K562 (cell line): Measurements from ENCODE around the gene IL2RG. TPM values are rescaled to one million over a fixed set of nuclear protein-coding genes. Genes with fewer than 3 reads are reported as not detected.

Source experiments
- ATAC-seq: fragments of 200-7000 bp; cut with Tn5 transposase; 3 replicates; pipeline ENCODE4 v1.9.1; 2020; ENCODE audit warnings: moderate library complexity
- BruUV-seq: library from RNA; stranded (reverse); fragments of 400-500 nt; replicated peaks from 2 replicates; lab custom pipeline; 2021; lab: Mats Ljungman, UMichigan
- CTCF ChIA-PET: fragments of 300-600 bp; formaldehyde crosslinking; extraction: SDS; loops from one replicate; lab custom pipeline; 2021; ENCODE audit warnings: low intra/inter-chr PET ratio; lab: Yijun Ruan, JAX
- POLR2A ChIA-PET: fragments of 300-600, 350-650 bp; sonication (Branson Sonifier 250); formaldehyde crosslinking; extraction: SDS; loops from one replicate; lab custom pipeline; 2021; ENCODE audit warnings: antibody characterized with exemption, inconsistent platforms; lab: Yijun Ruan, JAX
- DNase-seq, 4 experiments: peaks; one replicate each; pipeline versions ENCODE4 v3.0.0 to v3.0.0-alpha.2; 2011 to 2018; ENCODE audit warnings: low spot score in 3 of 4, mixed read lengths in 3 of 4; ENCODE audit errors: extremely low read depth in 1 of 4
- FAIRE-seq: peaks from 2 replicates; lab custom pipeline; 2011; peaks lifted over from hg19 to GRCh38; lab: Jason Lieb, UNC
- H2AFZ ChIP-seq: 2 replicates; pipeline ENCODE4 v1.6.0; 2011; ENCODE audit warnings: low read depth, low read length, control low read depth, inconsistent platforms
- H3K27ac ChIP-seq: fragments of 200-600 bp; 3 replicates; pipeline ENCODE4 v1.8.0; 2011; ENCODE audit warnings: low read depth, mild to moderate bottlenecking, control low read depth, inconsistent platforms, low read length, moderate library complexity, mixed read lengths; ENCODE audit errors: extremely low read depth
- H3K27me3 ChIP-seq, 2 experiments: fragments of 300-600 bp in 1 of 2; 2 replicates in 1 of 2; 3 replicates in 1 of 2; pipeline versions ENCODE4 v1.6.0 to v1.8.0; 2011; ENCODE audit warnings: inconsistent platforms in 2 of 2, low read length in 2 of 2, mild to moderate bottlenecking in 1 of 2, mixed read lengths in 1 of 2, moderate library complexity in 1 of 2; ENCODE audit not compliant: control insufficient read depth in 2 of 2, insufficient read depth in 2 of 2
- H3K36me3 ChIP-seq: fragments of 300-600 bp; 3 replicates; pipeline ENCODE4 v1.8.0; 2011; ENCODE audit warnings: mild to moderate bottlenecking, low read length, inconsistent platforms; ENCODE audit not compliant: control insufficient read depth, insufficient read depth
- H3K4me1 ChIP-seq, 2 experiments: fragments of 200-600 bp in 1 of 2; replicated peaks in 1 of 2; 2 replicates in 1 of 2; 3 replicates in 1 of 2; pipeline versions ENCODE4 v1.5.1 to v1.8.0; 2011; ENCODE audit warnings: inconsistent platforms in 2 of 2, low read length in 2 of 2, mild to moderate bottlenecking in 1 of 2, mixed read lengths in 1 of 2, moderate library complexity in 1 of 2; ENCODE audit not compliant: control insufficient read depth in 2 of 2, insufficient read depth in 2 of 2
- H3K4me2 ChIP-seq: 2 replicates; pipeline ENCODE4 v1.6.1; 2011; ENCODE audit warnings: low read length, control low read depth, inconsistent platforms, mixed read lengths; ENCODE audit not compliant: insufficient read depth
- H3K4me3 ChIP-seq: fragments of 200-600 bp; sonication (generic), shearing (Covaris generic); 2 replicates; pipeline ENCODE4 v1.5.1; 2016; ENCODE audit warnings: control low read depth, inconsistent platforms
- H3K79me2 ChIP-seq: fragments of 200-600 bp; 3 replicates; pipeline ENCODE4 v1.8.0; 2011; ENCODE audit warnings: low read length, inconsistent platforms; ENCODE audit not compliant: control insufficient read depth, insufficient read depth
- H3K9ac ChIP-seq, 2 experiments: 2 replicates each; pipeline versions ENCODE4 v1.6.0 to v1.6.1; 2011; ENCODE audit warnings: low read depth in 2 of 2, low read length in 2 of 2, control low read depth in 1 of 2, inconsistent platforms in 1 of 2, mild to moderate bottlenecking in 1 of 2, mixed read lengths in 1 of 2; ENCODE audit not compliant: insufficient read depth in 1 of 2
- H3K9me1 ChIP-seq: one replicate; pipeline ENCODE4 v1.6.0; 2011; ENCODE audit warnings: inconsistent platforms, mild to moderate bottlenecking, low read length, moderate library complexity; ENCODE audit not compliant: control insufficient read depth, insufficient read depth
- H3K9me3 ChIP-seq: replicated peaks from 2 replicates; pipeline ENCODE4 v1.5.1; 2011; ENCODE audit warnings: low read depth, low read length, inconsistent platforms; ENCODE audit not compliant: control insufficient read depth, insufficient read depth
- H4K20me1 ChIP-seq: replicated peaks from 2 replicates; pipeline ENCODE4 v1.6.1; 2011; ENCODE audit warnings: low read length, inconsistent platforms, mixed read lengths; ENCODE audit not compliant: control insufficient read depth, insufficient read depth
- KHSRP ChIP-seq: fragments of 450-650 bp; IDR thresholded peaks from 2 replicates; pipeline ENCODE4 v1.6.1; 2017
- NEUROD1 ChIP-seq: fragments of 150-350 bp; IDR thresholded peaks from 2 replicates; pipeline ENCODE4 v1.6.1; 2014; ENCODE audit warnings: borderline replicate concordance, low read length, low read depth; ENCODE audit not compliant: partially characterized antibody
- NFIC ChIP-seq: fragments of 450-650 bp; IDR thresholded peaks from 2 replicates; pipeline ENCODE4 v1.6.1; 2017; ENCODE audit warnings: mild to moderate bottlenecking, inconsistent platforms
- PRDM10 ChIP-seq: fragments of 450-650 bp; IDR thresholded peaks from 2 replicates; pipeline ENCODE4 v1.6.1; 2018; ENCODE audit not compliant: partially characterized antibody
- RNF2 ChIP-seq: sonication (generic); IDR thresholded peaks from 2 replicates; pipeline ENCODE4 v1.6.1; 2016
- WGBS: fragments of 100-300 bp; shearing (Covaris generic); methylation state at CpG from one replicate; pipeline ENCODE4 v1.1.6; 2016; ENCODE audit warnings: low coverage, mixed read lengths; ENCODE audit not compliant: insufficient coverage; ENCODE audit errors: missing lambda C conversion rate; 5-methylcytosine and 5-hydroxymethylcytosine counted together
- in situ Hi-C: fragments of 300-500 bp; cut with MboI; formaldehyde crosslinking; loops from 4 replicates; pipeline ENCODE4 v1.15.0; 2018; ENCODE audit warnings: inconsistent platforms, mixed read lengths
- intact Hi-C: fragments of 100-400 bp; cut with micrococcal nuclease; formaldehyde crosslinking; loops from 2 replicates; pipeline ENCODE4 v1.14.2; 2022
- polyA plus RNA-seq, 8 experiments: library from polyadenylated mRNA; depleted of rRNA in 4 of 8; stranded (reverse) in 5 of 8; unstranded in 3 of 8; fragments of >200 nt; fragmentation: Nextera tagmentation in 2 of 8; fragmentation: Illumina TruSeq in 1 of 8; extraction: Ambion mirVana in 2 of 8; extraction: Trizol in 1 of 8; gene quantifications; 2 replicates each; pipeline versions ENCODE4 v1.2.1 to v1.2.3, GENCODE V29; 2011 to 2014; ENCODE audit warnings: inconsistent platforms in 1 of 8, missing spikeins in 1 of 8
- total RNA-seq, 7 experiments: library from RNA; depleted of rRNA in 6 of 7; stranded (reverse); fragments of >200 nt in 6 of 7; fragmentation: Illumina TruSeq in 2 of 7; extraction: Trizol in 2 of 7; gene quantifications; 2 replicates each; pipeline versions ENCODE4 v1.2.1 to v1.2.3, GENCODE V29; 2011 to 2021; ENCODE audit warnings: low replicate concordance in 1 of 7

The IL2RG gene
- total and polyA plus RNA-seq, 9 of the 15 experiments (the other 6 are each of a cell fraction or from before 2014, with no cell fraction given): 5.5 to 55.4 (median 19.7) TPM

DNA sequence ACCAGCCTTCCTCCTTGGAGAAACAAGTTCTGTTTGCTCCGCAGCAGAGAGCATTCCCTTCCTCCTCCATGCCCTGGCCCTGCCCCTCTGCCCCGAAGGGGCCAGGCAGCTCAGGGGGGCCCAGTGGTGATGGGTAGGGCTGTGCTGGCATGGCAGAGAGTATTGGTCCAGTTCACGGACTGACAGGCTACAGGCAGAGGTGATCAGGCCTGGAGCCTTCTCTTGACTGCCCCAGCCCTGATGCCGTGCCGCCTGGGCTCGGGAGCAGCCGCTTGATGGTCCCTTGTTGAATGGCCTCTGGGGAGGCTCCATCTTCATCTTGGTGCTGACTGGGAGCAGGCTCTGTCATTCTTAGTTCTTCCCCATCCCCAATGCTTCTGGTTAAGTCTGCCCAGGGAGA, 42.8 kb upstream of the IL2RG start:
- no peaks in the 10 kb centered on the region for H3K36me3 ChIP-seq
- in situ Hi-C loops (no loop called here), intact Hi-C loops (no loop called here)
- DNase-seq (no peak), ATAC-seq (no peak), FAIRE-seq (no peak)
- no TSS peak for BruUV-seq
- no peak overlapping the region for H3K27ac ChIP-seq
- H3K79me2 ChIP-seq: no peaks in the 10 kb centered on the region
- WGBS: 42% methylated on average over 6 of the region's 7 CpGs
- POLR2A ChIA-PET: no interaction called here
- H3K4me1 ChIP-seq: peaks cover 0 to 3% of the 10 kb centered on the region in 2 experiments; a peak in 1 of 5 replicates
- CTCF ChIA-PET: no interaction called here
- TF ChIP-seq NFIC: no peak
- no peak for TF ChIP-seq NEUROD1
- TF ChIP-seq PRDM10: no peak
- TF ChIP-seq RNF2: no peak
- no peak for TF ChIP-seq KHSRP
- no peaks in the 10 kb centered on the region for H4K20me1 ChIP-seq
- H3K9me3 ChIP-seq: no peaks in the 10 kb centered on the region
- H3K4me3 ChIP-seq: no peak overlapping the region
- no peak overlapping the region for H2AFZ ChIP-seq
- no peaks in the 10 kb centered on the region for H3K27me3 ChIP-seq
- H3K9me1 ChIP-seq: no peaks in the 10 kb centered on the region
- H3K9ac ChIP-seq: no peak overlapping the region
- H3K4me2 ChIP-seq: no peak overlapping the region
